ENCODE measurements around the gene C16orf87. TPM values are rescaled to one million over a fixed set of nuclear protein-coding genes. Genes with fewer than 3 reads are reported as not detected.

C16orf87 gene
- total and polyA plus RNA-seq, 11 donors, result 5.1 to 15.8 (median 13.6) TPM

DNA sequence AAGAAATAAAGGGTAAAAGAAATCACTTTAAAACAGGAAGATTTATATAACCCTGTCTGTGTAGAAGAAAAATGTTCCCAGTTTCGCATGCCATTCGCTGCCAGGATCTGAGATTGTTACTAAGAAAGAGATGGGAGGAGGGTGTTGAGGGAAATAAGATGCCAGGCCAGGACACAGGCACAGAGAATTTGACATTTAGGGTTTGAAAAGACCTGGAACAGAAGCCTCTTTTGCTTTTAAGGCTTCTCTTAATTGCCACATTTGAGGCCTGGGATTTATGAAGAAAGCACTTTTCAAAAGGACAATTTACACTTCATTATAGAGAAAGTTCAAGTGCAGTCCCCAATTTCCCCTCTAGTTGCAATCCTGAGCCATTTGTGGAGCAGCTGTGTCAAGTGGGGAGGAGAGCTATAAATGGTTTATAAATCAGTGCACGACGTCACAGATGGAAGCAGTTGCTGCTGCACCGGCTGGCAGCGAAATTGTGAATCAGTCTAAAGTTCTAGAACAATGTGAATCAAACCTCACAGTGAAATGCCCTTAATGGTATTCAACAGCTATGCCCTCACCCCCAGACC is 26.5 kb upstream of the C16orf87 start:
- ATAC-seq, result peak in 3 of 4 donors; percentile 64 to 83 (median 75)
- no peak overlapping the region for H3K4me3 ChIP-seq
- peaks cover 0 to 4% (median 0%) of the 10 kb centered on the region in 12 donors for H3K4me1 ChIP-seq
- intact Hi-C loops (cut with DNase I), result loop anchor here in 3 of 10 donors (10.0 kb wide), 2 partner anchors 157 to 1307 kb away; no protein-coding TSS in a partner anchor
- WGBS, 4 donors, result 40 to 56% (median 45%) methylated on average over 6 of the region's 6 CpGs
- DNase-seq, result no peak
- no peak overlapping the region for H3K27ac ChIP-seq
- no peaks in the 10 kb centered on the region for H3K36me3 ChIP-seq
- no peaks in the 10 kb centered on the region for H3K27me3 ChIP-seq
- TF ChIP-seq POLR2A (IDR thresholded peaks at IDR 0.05), result no peak
- TF ChIP-seq, protein P1, sequence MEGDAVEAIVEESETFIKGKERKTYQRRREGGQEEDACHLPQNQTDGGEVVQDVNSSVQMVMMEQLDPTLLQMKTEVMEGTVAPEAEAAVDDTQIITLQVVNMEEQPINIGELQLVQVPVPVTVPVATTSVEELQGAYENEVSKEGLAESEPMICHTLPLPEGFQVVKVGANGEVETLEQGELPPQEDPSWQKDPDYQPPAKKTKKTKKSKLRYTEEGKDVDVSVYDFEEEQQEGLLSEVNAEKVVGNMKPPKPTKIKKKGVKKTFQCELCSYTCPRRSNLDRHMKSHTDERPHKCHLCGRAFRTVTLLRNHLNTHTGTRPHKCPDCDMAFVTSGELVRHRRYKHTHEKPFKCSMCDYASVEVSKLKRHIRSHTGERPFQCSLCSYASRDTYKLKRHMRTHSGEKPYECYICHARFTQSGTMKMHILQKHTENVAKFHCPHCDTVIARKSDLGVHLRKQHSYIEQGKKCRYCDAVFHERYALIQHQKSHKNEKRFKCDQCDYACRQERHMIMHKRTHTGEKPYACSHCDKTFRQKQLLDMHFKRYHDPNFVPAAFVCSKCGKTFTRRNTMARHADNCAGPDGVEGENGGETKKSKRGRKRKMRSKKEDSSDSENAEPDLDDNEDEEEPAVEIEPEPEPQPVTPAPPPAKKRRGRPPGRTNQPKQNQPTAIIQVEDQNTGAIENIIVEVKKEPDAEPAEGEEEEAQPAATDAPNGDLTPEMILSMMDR (IDR thresholded peaks at IDR 0.05), result peak in 9 of 12 donors; percentile 9 to 52 (median 33)
- no peaks in the 10 kb centered on the region for H3K9me3 ChIP-seq

DNA sequence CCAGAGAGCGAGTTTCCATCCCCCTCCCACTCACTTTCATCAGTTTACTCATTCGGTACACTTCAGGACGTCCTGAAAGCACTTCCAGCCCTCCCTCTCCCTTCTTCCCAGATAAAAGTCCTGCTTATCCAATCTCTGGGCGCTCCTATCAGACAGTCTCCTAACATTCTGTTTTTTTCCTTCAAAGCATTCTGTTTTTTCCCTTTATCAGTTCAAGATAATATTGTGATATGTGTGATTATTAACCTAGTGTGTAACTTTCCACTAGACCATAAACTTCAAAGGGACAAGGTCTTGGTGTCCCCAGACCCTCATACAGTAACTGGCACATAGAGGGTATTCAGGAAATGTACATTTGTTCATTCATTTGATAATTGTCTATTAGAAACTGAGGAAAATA is 24.4 kb upstream of the C16orf87 start:
- Histone ChIP-seq H3K4me3 (no peak overlapping the region), H3K27ac (no peak overlapping the region), H3K9me3 (no peaks in the 10 kb centered on the region), H3K36me3 (no peaks in the 10 kb centered on the region), H3K4me1 (peaks cover 0 to 4% (median 0%) of the 10 kb centered on the region in 12 donors), H3K27me3 (no peaks in the 10 kb centered on the region)
- no peak for TF ChIP-seq POLR2A (IDR thresholded peaks at IDR 0.05)
- TF ChIP-seq, protein P1 (IDR thresholded peaks at IDR 0.05), result no peak
- WGBS, 4 donors, result 73 to 82% (median 79%) methylated on average over 4 of the region's 4 CpGs
- ATAC-seq, result no peak
- no peak for DNase-seq
- intact Hi-C loops (cut with DNase I), result loop anchor here in 7 of 10 donors (1.0 to 10.0 kb wide), 4 partner anchors 53 to 1309 kb away; no protein-coding TSS in a partner anchor

DNA sequence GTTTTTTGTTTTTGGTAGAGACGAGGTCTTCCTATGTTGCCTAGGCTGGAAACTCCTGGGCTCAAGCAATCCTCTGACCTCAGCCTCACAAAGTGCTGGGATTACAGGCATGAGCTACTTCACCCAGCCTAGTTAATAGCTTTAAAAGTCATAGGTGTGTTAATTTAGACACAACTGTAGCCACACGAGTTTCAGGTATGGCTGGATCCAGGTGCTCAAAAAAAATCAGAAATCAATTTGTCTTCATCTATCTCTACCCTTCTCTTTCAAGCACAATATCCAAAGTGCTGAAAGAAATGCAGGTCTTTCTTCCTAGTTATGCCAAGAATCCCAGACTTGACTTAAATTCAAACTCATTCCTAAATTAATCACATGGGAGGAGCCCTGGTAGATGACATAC is 23.9 kb upstream of the C16orf87 start:
- Histone ChIP-seq H3K4me3 (no peak overlapping the region), H3K27ac (no peak overlapping the region), H3K4me1 (peaks cover 0 to 4% (median 0%) of the 10 kb centered on the region in 12 donors), H3K36me3 (no peaks in the 10 kb centered on the region), H3K27me3 (no peaks in the 10 kb centered on the region), H3K9me3 (no peaks in the 10 kb centered on the region)
- 84 to 96% (median 90%) methylated on average over 2 of the region's 2 CpGs for WGBS, 4 donors
- no peak for DNase-seq
- intact Hi-C loops (cut with DNase I), result loop anchor here (1.0 to 10.0 kb wide), 7 partner anchors 53 to 1312 kb away; no protein-coding TSS in a partner anchor
- ATAC-seq, result no peak
- TF ChIP-seq, protein P1 (IDR thresholded peaks at IDR 0.05), result no peak
- no peak for TF ChIP-seq POLR2A (IDR thresholded peaks at IDR 0.05)

DNA sequence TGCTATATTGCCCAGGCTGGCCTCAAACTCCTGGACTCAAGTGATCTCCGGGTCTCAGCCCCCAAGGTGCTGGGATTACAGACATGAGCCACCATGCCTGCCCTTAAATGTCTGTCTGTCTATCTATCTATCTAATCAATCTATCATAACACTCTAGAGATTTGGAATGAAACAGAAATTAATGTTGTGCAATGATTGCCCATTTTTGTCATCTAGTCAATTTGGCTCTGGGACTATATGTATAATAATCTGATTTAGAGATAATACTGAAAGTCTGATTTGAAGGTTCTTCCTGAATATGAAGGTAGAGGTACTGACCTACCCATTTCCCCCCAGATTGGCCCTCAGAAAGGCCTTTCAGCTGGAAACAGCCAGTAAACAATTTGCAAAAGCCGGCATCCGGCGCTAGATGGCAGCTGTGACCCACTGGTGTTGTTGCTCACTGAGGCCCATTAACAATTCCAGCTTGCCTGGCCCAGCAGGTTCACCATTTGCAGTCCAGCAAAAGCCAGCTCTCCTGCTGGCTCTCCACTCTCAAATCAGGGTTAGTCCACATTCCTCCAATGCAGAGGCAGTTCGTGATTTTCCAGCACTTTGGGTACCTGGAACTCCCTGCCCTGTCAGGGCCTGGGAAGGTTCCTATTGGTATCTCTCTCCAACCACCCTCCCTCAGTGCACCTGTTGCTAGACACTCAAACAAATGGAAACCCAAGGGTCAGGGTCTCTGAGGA is 22.9 kb upstream of the C16orf87 start:
- TF ChIP-seq, protein P1 (IDR thresholded peaks at IDR 0.05), result peak; percentile 69 to 87 (median 82)
- TF ChIP-seq POLR2A (IDR thresholded peaks at IDR 0.05), result no peak
- peaks cover 0 to 4% (median 0%) of the 10 kb centered on the region in 12 donors for H3K4me1 ChIP-seq
- H3K4me3 ChIP-seq, result no peak overlapping the region
- no peak overlapping the region for H3K27ac ChIP-seq
- H3K9me3 ChIP-seq, result no peaks in the 10 kb centered on the region
- DNase-seq (peak; percentile 70 to 84 (median 77)), ATAC-seq (peak in 3 of 4 donors; percentile 79 to 89 (median 81))
- intact Hi-C loops (cut with DNase I), result loop anchor here (1.0 to 10.0 kb wide), 7 partner anchors 54 to 1313 kb away; no protein-coding TSS in a partner anchor
- no peaks in the 10 kb centered on the region for H3K36me3 ChIP-seq
- WGBS, 4 donors, result 21 to 26% (median 22%) methylated on average over 5 of the region's 5 CpGs
- H3K27me3 ChIP-seq, result no peaks in the 10 kb centered on the region

Data from heart left ventricle (tissue), 16 donors.